Testis (tissue), 2 donors: ENCODE data around the gene PLCB1.

Source experiments
- POLR2A ChIP-seq: fragments of 450-650 bp; IDR thresholded peaks from one replicate; pipeline ENCODE4 v1.6.1; 2017; ENCODE audit warnings: antibody characterized with exemption, mild to moderate bottlenecking, moderate library complexity
- TF ChIP-seq, protein P1 (sequence below), 3 experiments: fragments of 450-650 bp in 2 of 3; fragments of 200-600 bp in 1 of 3; sonication (generic) in 1 of 3; IDR thresholded peaks; one replicate each; pipeline ENCODE4 v1.5.1; 2016 to 2019; ENCODE audit warnings: antibody characterized with exemption in 3 of 3, mild to moderate bottlenecking in 2 of 3, moderate library complexity in 1 of 3

GRCh38 chr20:8735014-8735413, 602.9 kb downstream of the PLCB1 start:
- TF ChIP-seq, protein P1, sequence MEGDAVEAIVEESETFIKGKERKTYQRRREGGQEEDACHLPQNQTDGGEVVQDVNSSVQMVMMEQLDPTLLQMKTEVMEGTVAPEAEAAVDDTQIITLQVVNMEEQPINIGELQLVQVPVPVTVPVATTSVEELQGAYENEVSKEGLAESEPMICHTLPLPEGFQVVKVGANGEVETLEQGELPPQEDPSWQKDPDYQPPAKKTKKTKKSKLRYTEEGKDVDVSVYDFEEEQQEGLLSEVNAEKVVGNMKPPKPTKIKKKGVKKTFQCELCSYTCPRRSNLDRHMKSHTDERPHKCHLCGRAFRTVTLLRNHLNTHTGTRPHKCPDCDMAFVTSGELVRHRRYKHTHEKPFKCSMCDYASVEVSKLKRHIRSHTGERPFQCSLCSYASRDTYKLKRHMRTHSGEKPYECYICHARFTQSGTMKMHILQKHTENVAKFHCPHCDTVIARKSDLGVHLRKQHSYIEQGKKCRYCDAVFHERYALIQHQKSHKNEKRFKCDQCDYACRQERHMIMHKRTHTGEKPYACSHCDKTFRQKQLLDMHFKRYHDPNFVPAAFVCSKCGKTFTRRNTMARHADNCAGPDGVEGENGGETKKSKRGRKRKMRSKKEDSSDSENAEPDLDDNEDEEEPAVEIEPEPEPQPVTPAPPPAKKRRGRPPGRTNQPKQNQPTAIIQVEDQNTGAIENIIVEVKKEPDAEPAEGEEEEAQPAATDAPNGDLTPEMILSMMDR (IDR thresholded peaks at IDR 0.05), result no peak
- no peak for TF ChIP-seq POLR2A
